Frontal cortex (tissue), 4 donors: ENCODE results near the gene CCDC187. TPM values are rescaled to one million over a fixed set of nuclear protein-coding genes. Genes with fewer than 3 reads are reported as not detected.

Experiments used
- DNase-seq, 2 donors: peaks; one replicate each; pipeline ENCODE4 v3.0.0; 2012; ENCODE audit warnings: low spot score in 2 of 2
- FAIRE-seq: peaks from 2 replicates; lab custom pipeline; 2012; peaks lifted over from hg19 to GRCh38; lab: Jason Lieb, UNC
- total RNA-seq: library from RNA; depleted of rRNA; stranded (reverse); fragments of >200 nt; gene quantifications from one replicate; pipeline ENCODE4 v1.2.3, GENCODE V29; 2014
- donor health status: control.
- donor health status: control.
- donor health status: control.

The CCDC187 gene
- total RNA-seq, 1 donor from 2014 or later = 0.41 TPM

GRCh38 chr9:136316271-136316751 lies 12.4 kb upstream of the CCDC187 start:
- FAIRE-seq = no peak
- DNase-seq = no peak

- DNase-seq (no peak), FAIRE-seq (no peak)
Observed at GRCh38 chr9:136314944-136315343, 11.1 kb upstream of the CCDC187 start.

GRCh38 chr9:136314056-136314416 lies 10.1 kb upstream of the CCDC187 start:
- DNase-seq (no peak), FAIRE-seq (no peak)

- no peak for DNase-seq
- FAIRE-seq = no peak
Observed at GRCh38 chr9:136313111-136314055, 9.5 kb upstream of the CCDC187 start.

GRCh38 chr9:136312436-136312835 lies 8.5 kb upstream of the CCDC187 start:
- FAIRE-seq (no peak), DNase-seq (peak; percentile 79 to 83)

GRCh38 chr9:136312009-136312375 lies 8.1 kb upstream of the CCDC187 start:
- DNase-seq (no peak), FAIRE-seq (no peak)

- FAIRE-seq (no peak), DNase-seq (no peak)
Observed at GRCh38 chr9:136311051-136312008, 7.4 kb upstream of the CCDC187 start.

GRCh38 chr9:136310273-136311030 lies 6.6 kb upstream of the CCDC187 start:
- DNase-seq (no peak), FAIRE-seq (no peak)

- DNase-seq (no peak), FAIRE-seq (no peak)
Observed at GRCh38 chr9:136309806-136310220, 5.9 kb upstream of the CCDC187 start.

- no peak for DNase-seq
- no peak for FAIRE-seq
Observed at GRCh38 chr9:136309101-136309801, 5.4 kb upstream of the CCDC187 start.

GRCh38 chr9:136308702-136309053 lies 4.8 kb upstream of the CCDC187 start:
- no peak for DNase-seq
- FAIRE-seq = no peak

GRCh38 chr9:136308006-136308701 lies 4.3 kb upstream of the CCDC187 start:
- DNase-seq = no peak
- FAIRE-seq = no peak

- no peak for FAIRE-seq
- DNase-seq = no peak
Observed at GRCh38 chr9:136307215-136307750, 3.4 kb upstream of the CCDC187 start.

- DNase-seq (no peak), FAIRE-seq (no peak)
Observed at GRCh38 chr9:136306211-136307208, 2.6 kb upstream of the CCDC187 start.

- DNase-seq = no peak
- FAIRE-seq = no peak
Observed at GRCh38 chr9:136305804-136306203, 1.9 kb upstream of the CCDC187 start.

GRCh38 chr9:136304981-136305380 lies 1.1 kb upstream of the CCDC187 start:
- DNase-seq (no peak), FAIRE-seq (no peak)

- DNase-seq (no peak), FAIRE-seq (no peak)
Observed at GRCh38 chr9:136304456-136304855, 562 bp upstream of the CCDC187 start.
